ENCODE data around the gene PDYN. TPM values are rescaled to one million over a fixed set of nuclear protein-coding genes. Genes with fewer than 3 reads are reported as not detected.

Gene PDYN
- total RNA-seq, 4 donors from 2014 or later: not detected

GRCh38 chr20:2026514-2026913 lies 32.7 kb upstream of the PDYN start:
- H3K9me3 ChIP-seq: peaks cover 0 to 14% (median 4%) of the 10 kb centered on the region in 3 donors
- H3K27me3 ChIP-seq: peaks cover 0 to 53% (median 0%) of the 10 kb centered on the region in 4 donors
- WGBS, 2 donors: 100% methylated on average over 2 of the region's 4 CpGs
- no peaks in the 10 kb centered on the region for H3K4me1 ChIP-seq
- no peak overlapping the region for H3K4me3 ChIP-seq
- TF ChIP-seq CTCF (IDR thresholded peaks at IDR 0.05) (no peak), POLR2A (IDR thresholded peaks at IDR 0.05) (no peak)
- no peak for DNase-seq
- intact Hi-C loops (cut with DNase I): no loop called here
- H3K27ac ChIP-seq: no peak overlapping the region
- H3K36me3 ChIP-seq: no peaks in the 10 kb centered on the region

- 65 to 66% methylated on average over 3 to 4 of the region's 9 CpGs for WGBS, 2 donors
- intact Hi-C loops (cut with DNase I): no loop called here
- H3K4me3 ChIP-seq: no peak overlapping the region
- H3K27ac ChIP-seq: no peak overlapping the region
- no peaks in the 10 kb centered on the region for H3K36me3 ChIP-seq
- no peaks in the 10 kb centered on the region for H3K4me1 ChIP-seq
- H3K27me3 ChIP-seq: peaks cover 0 to 54% (median 0%) of the 10 kb centered on the region in 4 donors
- no peak for DNase-seq
- peaks cover 0 to 14% (median 4%) of the 10 kb centered on the region in 3 donors for H3K9me3 ChIP-seq
- TF ChIP-seq POLR2A (IDR thresholded peaks at IDR 0.05) (no peak), CTCF (IDR thresholded peaks at IDR 0.05) (no peak)
These were observed 32.1 kb upstream of the PDYN start for GRCh38 chr20:2026004-2026403.

- Histone ChIP-seq H3K4me1 (no peaks in the 10 kb centered on the region), H3K9me3 (peaks cover 0 to 14% (median 4%) of the 10 kb centered on the region in 3 donors), H3K4me3 (no peak overlapping the region), H3K36me3 (no peaks in the 10 kb centered on the region), H3K27me3 (peaks cover 0 to 54% (median 0%) of the 10 kb centered on the region in 4 donors), H3K27ac (no peak overlapping the region)
- DNase-seq: no peak
- WGBS, 2 donors: 13 to 22% methylated on average over 4 of the region's 4 CpGs
- TF ChIP-seq POLR2A (IDR thresholded peaks at IDR 0.05): no peak
- intact Hi-C loops (cut with DNase I): no loop called here
These were observed 29.3 kb upstream of the PDYN start for GRCh38 chr20:2023151-2023550.

GRCh38 chr20:2022163-2022562 lies 28.3 kb upstream of the PDYN start:
- H3K4me1 ChIP-seq: no peaks in the 10 kb centered on the region
- no peaks in the 10 kb centered on the region for H3K36me3 ChIP-seq
- peaks cover 0 to 14% (median 4%) of the 10 kb centered on the region in 3 donors for H3K9me3 ChIP-seq
- TF ChIP-seq POLR2A (IDR thresholded peaks at IDR 0.05) (no peak), CTCF (IDR thresholded peaks at IDR 0.05) (no peak)
- intact Hi-C loops (cut with DNase I): no loop called here
- H3K4me3 ChIP-seq: no peak overlapping the region
- DNase-seq: no peak
- 41 to 49% methylated on average over 2 to 3 of the region's 3 CpGs for whole genome bisulfite sequencing, 2 donors
- no peak overlapping the region for H3K27ac ChIP-seq
- H3K27me3 ChIP-seq: peaks cover 0 to 54% (median 0%) of the 10 kb centered on the region in 4 donors

- 43 to 50% methylated on average over 4 of the region's 4 CpGs for WGBS, 2 donors
- no peak for TF ChIP-seq CTCF (IDR thresholded peaks at IDR 0.05)
- TF ChIP-seq POLR2A (IDR thresholded peaks at IDR 0.05): no peak
- no peaks in the 10 kb centered on the region for H3K36me3 ChIP-seq
- no peak overlapping the region for H3K27ac ChIP-seq
- no peak for DNase-seq
- H3K27me3 ChIP-seq: peaks cover 0 to 61% (median 0%) of the 10 kb centered on the region in 4 donors
- no peaks in the 10 kb centered on the region for H3K9me3 ChIP-seq
- intact Hi-C loops (cut with DNase I): no loop called here
- no peak overlapping the region for H3K4me3 ChIP-seq
- H3K4me1 ChIP-seq: no peaks in the 10 kb centered on the region
These were observed 16.7 kb upstream of the PDYN start for GRCh38 chr20:2010533-2010932.

Measured in esophagus squamous epithelium (tissue), 5 donors.